HL-60/S4 treated with retinoic acid at 250 ng/mL for 4 days and 3 days (cell line): Measurements from ENCODE around the gene SREBF1.

Experiments
- in situ Hi-C: fragments of 300-500 bp; cut with MboI; formaldehyde crosslinking; loops from 2 replicates; pipeline ENCODE4 v1.7.0; 2022; ENCODE audit warnings: low sequenced_read_pairs

Gene SREBF1

GRCh38 chr17:17836818-17837379 lies at the start of gene SREBF1:
SREBF1 (minus strand) TSS chr17:17836986; CDS start chr17:17836817, 169 bp downstream.
- in situ Hi-C loops: no loop called here

DNA sequence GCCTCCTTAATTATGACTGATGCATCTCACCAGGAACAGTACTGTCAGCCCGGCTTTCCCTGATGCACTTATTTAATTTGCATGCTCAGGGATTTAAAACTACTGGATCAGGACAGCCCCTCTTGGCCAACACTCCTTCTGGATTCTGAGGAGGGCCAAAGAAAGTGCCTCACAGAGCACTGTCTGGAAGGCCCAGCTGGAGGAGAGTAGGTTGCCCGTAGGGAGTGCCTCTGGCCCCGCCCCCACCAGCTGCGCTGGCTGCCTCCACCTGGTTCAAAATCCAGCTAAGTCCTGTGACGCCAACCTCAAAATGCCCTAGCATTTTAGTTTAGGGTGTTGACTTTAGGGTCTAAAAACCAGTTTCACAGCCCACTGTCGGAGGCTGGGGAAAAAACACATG lies 49.4 kb upstream of the SREBF1 start:
- in situ Hi-C loops: no loop called here

- in situ Hi-C loops: no loop called here
Measured at GRCh38 chr17:17884391-17885357, 47.9 kb upstream of the SREBF1 start.

- in situ Hi-C loops: no loop called here
Measured at GRCh38 chr17:17883801-17884200, 47.0 kb upstream of the SREBF1 start.

- in situ Hi-C loops: no loop called here
Measured at GRCh38 chr17:17882082-17882581, 45.3 kb upstream of the SREBF1 start.

GRCh38 chr17:17880577-17881196 lies 43.9 kb upstream of the SREBF1 start:
- in situ Hi-C loops: no loop called here

GRCh38 chr17:17877529-17878358 lies 41.0 kb upstream of the SREBF1 start:
- in situ Hi-C loops: no loop called here

GRCh38 chr17:17876959-17877528 lies 40.3 kb upstream of the SREBF1 start:
- in situ Hi-C loops: no loop called here

DNA sequence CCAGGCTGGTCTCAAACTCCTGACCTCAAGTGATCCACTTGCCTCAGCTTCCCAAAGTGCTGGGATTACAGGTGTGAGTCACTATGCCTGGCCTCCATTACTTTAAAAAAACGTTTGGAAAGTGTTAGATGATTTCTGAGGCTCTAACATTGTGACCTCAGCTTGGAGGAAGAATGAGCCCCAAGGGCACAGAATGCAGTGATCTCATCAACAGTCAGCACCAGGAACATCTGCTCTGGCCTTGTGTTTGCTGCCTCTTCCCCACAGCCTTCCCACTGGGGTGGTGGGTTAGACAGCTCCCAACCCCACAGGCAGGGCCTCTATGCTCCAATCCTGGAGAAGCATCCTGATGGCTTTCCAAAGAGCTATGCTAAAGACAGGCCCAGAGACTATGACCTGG lies 37.7 kb upstream of the SREBF1 start:
- in situ Hi-C loops: no loop called here

DNA sequence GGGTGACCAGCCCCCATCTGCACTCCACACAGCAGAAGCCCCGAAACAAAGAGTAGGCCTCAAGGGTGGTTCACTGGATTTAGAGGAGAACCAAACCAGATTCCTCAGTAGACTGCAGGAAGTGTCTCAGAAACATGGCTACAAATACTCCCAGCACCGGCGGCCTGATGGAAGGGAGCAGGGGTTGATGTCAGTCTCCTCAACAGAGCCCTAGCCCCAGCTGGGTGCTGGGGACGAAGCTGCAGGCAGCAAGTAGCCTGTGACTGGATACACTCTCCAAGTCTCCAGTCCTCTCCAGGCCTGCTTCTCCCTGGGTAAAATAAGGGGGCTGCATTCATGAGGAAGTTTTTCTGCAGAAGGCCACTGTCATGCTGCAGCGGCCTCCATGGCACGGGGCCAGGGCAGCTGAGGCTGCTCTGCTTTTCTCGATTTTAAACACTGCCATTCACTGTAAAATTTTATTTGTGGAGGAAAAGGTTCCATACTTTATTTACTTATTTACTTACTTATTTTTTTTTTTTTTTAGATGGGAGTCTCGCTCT lies 36.7 kb upstream of the SREBF1 start:
- in situ Hi-C loops: no loop called here

DNA sequence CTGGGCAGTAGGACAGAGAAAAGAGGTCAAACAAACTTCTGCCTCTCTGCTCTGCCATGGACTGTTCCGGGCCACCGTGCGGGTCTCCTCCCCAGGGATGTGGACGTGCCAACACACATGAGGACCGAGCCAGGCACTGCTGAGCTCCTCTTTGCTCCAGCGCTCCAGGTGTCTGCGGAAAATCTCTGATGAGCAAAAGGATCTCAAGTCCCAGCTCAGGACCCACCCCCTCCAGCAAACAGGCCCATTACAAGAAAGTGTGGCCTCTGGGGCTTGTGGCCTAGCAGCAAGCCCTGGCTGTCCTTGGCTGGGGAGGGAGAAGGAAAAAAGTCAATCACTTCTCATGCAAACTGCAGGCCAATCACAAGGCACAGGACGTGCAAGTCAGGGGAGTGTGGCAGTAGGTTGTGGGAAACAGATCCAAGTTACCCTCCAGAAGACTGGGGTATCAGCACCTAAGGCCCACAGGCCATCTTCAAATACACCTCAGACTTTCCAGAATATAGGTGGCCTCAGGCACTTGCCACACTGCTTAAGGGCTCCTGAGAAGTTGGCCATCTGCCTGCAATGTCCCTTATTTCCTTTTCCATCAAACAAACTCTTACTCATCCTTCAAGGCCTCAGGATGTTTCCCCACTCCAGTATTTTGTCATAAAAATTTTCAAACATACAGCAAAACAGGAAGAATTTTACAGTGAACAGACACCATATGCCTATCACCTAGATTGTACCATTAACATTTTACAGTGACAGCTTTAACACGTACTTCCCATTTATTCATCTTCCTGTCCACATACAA lies 36.0 kb upstream of the SREBF1 start:
- in situ Hi-C loops: no loop called here

DNA sequence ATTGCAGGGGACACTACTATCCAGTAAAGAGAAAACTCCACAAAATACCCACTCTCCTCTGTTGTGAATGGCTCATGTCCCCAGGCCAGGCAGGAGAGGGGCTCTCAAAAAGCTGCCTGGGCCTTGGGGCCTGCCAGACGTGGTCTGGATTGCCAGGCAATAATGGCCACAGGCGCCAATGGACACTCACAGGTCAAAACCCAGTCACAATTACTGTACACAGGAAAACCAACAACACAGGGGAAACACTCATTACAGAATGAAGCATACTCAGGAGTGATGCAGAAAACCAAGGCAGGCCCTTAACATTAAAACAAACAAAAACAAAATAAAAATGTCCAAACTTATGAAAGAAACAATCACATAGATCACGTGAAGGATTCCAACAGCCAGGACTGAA lies 35.1 kb upstream of the SREBF1 start:
- in situ Hi-C loops: no loop called here

DNA sequence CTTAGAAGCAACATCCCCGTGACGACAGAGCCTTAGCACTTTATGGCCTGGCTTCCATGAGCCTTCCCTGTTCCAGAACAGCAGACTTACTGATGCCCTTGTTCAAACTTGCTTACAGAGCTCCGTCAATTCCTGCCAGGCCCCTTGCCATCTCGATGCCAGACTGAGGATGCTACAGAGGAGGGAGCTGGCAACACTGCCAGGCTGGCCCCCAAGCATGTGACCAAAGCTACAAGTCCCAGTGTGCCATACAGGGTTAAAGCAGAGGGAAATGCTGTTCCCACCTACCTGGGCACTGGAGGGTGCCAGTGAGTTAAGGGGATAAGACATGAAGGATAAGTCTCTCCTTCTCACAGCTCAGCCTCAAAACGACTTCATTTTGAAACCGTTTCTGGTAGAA lies 33.5 kb upstream of the SREBF1 start:
- in situ Hi-C loops: no loop called here

DNA sequence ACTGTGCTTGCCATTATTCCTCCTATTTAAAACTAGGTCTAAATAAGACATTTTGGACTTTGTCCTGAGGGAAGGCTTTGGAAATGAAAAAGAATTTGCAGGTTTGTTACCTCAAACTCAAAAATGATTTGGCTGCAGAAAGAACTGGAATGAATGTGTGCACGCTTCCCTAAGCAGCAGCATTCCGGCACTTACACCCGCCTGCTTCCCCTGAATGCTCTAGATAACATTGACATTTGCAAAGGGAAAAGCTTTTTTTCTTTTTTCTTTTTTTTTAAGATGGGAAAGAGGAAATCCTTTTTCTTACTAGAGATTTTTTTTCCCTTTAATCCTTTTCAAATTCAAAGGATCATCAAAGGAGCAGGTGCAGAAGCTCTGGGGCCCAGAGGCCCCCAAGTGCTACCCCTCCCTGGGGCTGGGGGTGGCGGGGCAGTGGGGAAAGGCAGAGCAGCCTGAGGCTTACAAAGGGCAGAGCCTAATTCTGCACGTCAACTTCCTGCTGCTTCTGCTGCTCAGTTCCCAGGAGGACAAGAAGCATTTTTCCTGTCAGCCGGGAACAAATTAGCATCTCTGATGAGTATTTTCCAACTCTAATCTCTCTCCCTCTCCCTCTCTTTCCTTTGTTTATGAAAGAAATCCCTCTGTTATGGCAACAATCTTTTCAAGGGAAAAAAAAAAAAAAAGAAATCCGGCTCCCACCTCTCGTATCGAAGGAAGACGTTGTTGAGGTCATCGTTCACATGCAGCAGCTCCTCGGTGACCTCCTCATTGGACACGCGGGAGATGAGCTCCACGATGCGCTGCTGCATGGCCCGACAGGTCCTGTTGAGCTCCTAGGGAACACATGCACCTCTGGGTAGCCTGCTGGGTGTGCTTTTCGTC lies 32.1 kb upstream of the SREBF1 start:
- in situ Hi-C loops: no loop called here

GRCh38 chr17:17866897-17867296 lies 30.1 kb upstream of the SREBF1 start:
- in situ Hi-C loops: no loop called here

DNA sequence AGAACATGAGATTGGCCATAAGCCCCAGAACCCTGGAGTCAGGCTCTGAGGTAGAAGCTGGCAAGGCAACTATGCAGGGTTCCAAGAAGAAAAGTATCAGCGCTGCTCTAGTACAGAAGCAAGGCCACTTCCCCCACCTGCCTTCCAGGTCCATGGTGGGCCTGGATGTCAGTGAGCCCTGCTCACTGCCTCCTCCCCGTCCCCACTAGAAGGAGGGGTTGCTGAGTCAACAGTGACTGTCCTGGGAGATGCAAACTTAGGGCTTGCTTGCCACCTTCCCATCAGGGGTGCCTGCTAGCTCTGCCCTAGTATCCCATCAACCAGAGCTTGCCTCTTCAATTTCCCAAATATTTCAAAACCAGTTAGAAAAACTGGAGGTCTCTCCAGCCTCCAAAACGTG lies 29.6 kb upstream of the SREBF1 start:
- in situ Hi-C loops: no loop called here

- in situ Hi-C loops: no loop called here
Measured at GRCh38 chr17:17865035-17865434, 28.2 kb upstream of the SREBF1 start.

- in situ Hi-C loops: no loop called here
Measured at GRCh38 chr17:17860766-17861107, 24.0 kb upstream of the SREBF1 start.
